Measurements from ENCODE around the gene MCCC1.

The MCCC1 gene

GRCh38 chr3:183082355-183082915, 16.9 kb downstream of the MCCC1 start:
- no peak for ATAC-seq
- TF ChIP-seq ZNF70 (CRISPR knock-in tag; IDR thresholded peaks at IDR 0.05) (no peak), TSHZ2 (CRISPR knock-in tag; IDR thresholded peaks at IDR 0.05) (no peak), CREB5 (CRISPR knock-in tag; IDR thresholded peaks at IDR 0.05; ENCODE audit: low read depth) (no peak), TCF4 (CRISPR knock-in tag; IDR thresholded peaks at IDR 0.05; ENCODE audit: borderline replicate concordance) (no peak), ESRRG (CRISPR knock-in tag; IDR thresholded peaks at IDR 0.05) (no peak), GLIS3 (CRISPR knock-in tag; IDR thresholded peaks at IDR 0.05) (no peak), CSRNP3 (CRISPR knock-in tag; IDR thresholded peaks at IDR 0.05) (no peak), OSR1 (CRISPR knock-in tag; IDR thresholded peaks at IDR 0.05) (no peak), ZFP30 (CRISPR knock-in tag; IDR thresholded peaks at IDR 0.05) (no peak), PPARA (CRISPR knock-in tag; IDR thresholded peaks at IDR 0.05; ENCODE audit: borderline replicate concordance) (no peak), ZFP3 (CRISPR knock-in tag; IDR thresholded peaks at IDR 0.05) (no peak), ISL1 (CRISPR knock-in tag; IDR thresholded peaks at IDR 0.05) (no peak)

- no peak for ATAC-seq
Measured at GRCh38 chr3:183081459-183082183, 17.7 kb downstream of the MCCC1 start.

More at GRCh38 chr3:183081459-183082183, 17.7 kb downstream of the MCCC1 start:
- no peak for TF ChIP-seq PPARA (CRISPR knock-in tag; IDR thresholded peaks at IDR 0.05; ENCODE audit: borderline replicate concordance)
- no peak for TF ChIP-seq GLIS3 (CRISPR knock-in tag; IDR thresholded peaks at IDR 0.05)
- no peak for TF ChIP-seq RARB (CRISPR knock-in tag; IDR thresholded peaks at IDR 0.05)
- TF ChIP-seq ZNF565 (CRISPR knock-in tag; conservative IDR thresholded peaks at IDR 0.05; ENCODE audit: low read depth) = no peak
- no peak for TF ChIP-seq CSDC2 (CRISPR knock-in tag; IDR thresholded peaks at IDR 0.05)
- no peak for TF ChIP-seq ZNF70 (CRISPR knock-in tag; IDR thresholded peaks at IDR 0.05)
- no peak for TF ChIP-seq ISL1 (CRISPR knock-in tag; IDR thresholded peaks at IDR 0.05)
- TF ChIP-seq CSRNP3 (CRISPR knock-in tag; IDR thresholded peaks at IDR 0.05) = no peak
- no peak for TF ChIP-seq POU6F1 (CRISPR knock-in tag; IDR thresholded peaks at IDR 0.05; ENCODE audit: borderline replicate concordance, low read depth)
- TF ChIP-seq CREB5 (CRISPR knock-in tag; IDR thresholded peaks at IDR 0.05; ENCODE audit: low read depth) = no peak
- no peak for TF ChIP-seq ZC3H10 (CRISPR knock-in tag; IDR thresholded peaks at IDR 0.05)
- no peak for TF ChIP-seq ZFP3 (CRISPR knock-in tag; IDR thresholded peaks at IDR 0.05)
- no peak for TF ChIP-seq ZFP30 (CRISPR knock-in tag; IDR thresholded peaks at IDR 0.05)

Measured in SK-N-SH treated with all-trans-retinoic acid at 6 μM for 48 hours (cell line).